Measurements from ENCODE around the gene STK32C.

GRCh38 chr10:132309879-132310591, 2.3 kb upstream of the STK32C start:
- TF ChIP-seq, protein P1, sequence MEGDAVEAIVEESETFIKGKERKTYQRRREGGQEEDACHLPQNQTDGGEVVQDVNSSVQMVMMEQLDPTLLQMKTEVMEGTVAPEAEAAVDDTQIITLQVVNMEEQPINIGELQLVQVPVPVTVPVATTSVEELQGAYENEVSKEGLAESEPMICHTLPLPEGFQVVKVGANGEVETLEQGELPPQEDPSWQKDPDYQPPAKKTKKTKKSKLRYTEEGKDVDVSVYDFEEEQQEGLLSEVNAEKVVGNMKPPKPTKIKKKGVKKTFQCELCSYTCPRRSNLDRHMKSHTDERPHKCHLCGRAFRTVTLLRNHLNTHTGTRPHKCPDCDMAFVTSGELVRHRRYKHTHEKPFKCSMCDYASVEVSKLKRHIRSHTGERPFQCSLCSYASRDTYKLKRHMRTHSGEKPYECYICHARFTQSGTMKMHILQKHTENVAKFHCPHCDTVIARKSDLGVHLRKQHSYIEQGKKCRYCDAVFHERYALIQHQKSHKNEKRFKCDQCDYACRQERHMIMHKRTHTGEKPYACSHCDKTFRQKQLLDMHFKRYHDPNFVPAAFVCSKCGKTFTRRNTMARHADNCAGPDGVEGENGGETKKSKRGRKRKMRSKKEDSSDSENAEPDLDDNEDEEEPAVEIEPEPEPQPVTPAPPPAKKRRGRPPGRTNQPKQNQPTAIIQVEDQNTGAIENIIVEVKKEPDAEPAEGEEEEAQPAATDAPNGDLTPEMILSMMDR (IDR thresholded peaks at IDR 0.05; ENCODE audit: poor library complexity, severe bottlenecking): no peak
- TF ChIP-seq TAF1 (IDR thresholded peaks at IDR 0.05; ENCODE audit: low read depth) (no peak), EZH2 (IDR thresholded peaks at IDR 0.05; ENCODE audit: borderline replicate concordance, insufficient read depth, low read length, poor library complexity, severe bottlenecking) (no peak)

All from neural cell (in vitro differentiated cells).